SK-N-SH (cell line): Measurements from ENCODE around the gene MRPL1. TPM values are rescaled to one million over a fixed set of nuclear protein-coding genes. Genes with fewer than 3 reads are reported as not detected.

Experiments
- CTCF ChIA-PET: fragments of 300-600, 350-600 bp; formaldehyde crosslinking; extraction: SDS; loops from one replicate; lab custom pipeline; 2021; lab: Yijun Ruan, JAX
- POLR2A ChIA-PET: fragments of 350-600 bp; sonication (Branson Sonifier 250); formaldehyde crosslinking; extraction: SDS; loops from one replicate; lab custom pipeline; 2020; ENCODE audit warnings: antibody characterized with exemption, inconsistent platforms; lab: Yijun Ruan, JAX
- DNase-seq: peaks from one replicate; pipeline ENCODE4 v3.0.0; 2012
- H2AFZ ChIP-seq: fragments of 200-600 bp; sonication (generic); 2 replicates; pipeline ENCODE4 v1.8.1; 2016; ENCODE audit warnings: antibody characterized with exemption, mild to moderate bottlenecking, low read depth
- H3F3A ChIP-seq: fragments of 200-600 bp; sonication (generic); replicated peaks from 2 replicates; pipeline ENCODE3; 2016; ENCODE audit warnings: antibody characterized with exemption, mild to moderate bottlenecking; ENCODE audit not compliant: insufficient read depth
- H3K27ac ChIP-seq, 2 experiments: fragments of 200-500 bp in 1 of 2; fragments of 200-600 bp in 1 of 2; sonication (Bioruptor generic) in 1 of 2; sonication (generic), shearing (Covaris generic) in 1 of 2; 2 replicates each; pipeline versions ENCODE4 v1.5.1 to v1.6.1; 2014 to 2016; ENCODE audit warnings: low read depth in 2 of 2, inconsistent platforms in 1 of 2, low read length in 1 of 2, mild to moderate bottlenecking in 1 of 2, mixed read lengths in 1 of 2
- H3K27me3 ChIP-seq: fragments of 200-600 bp; sonication (generic), shearing (Covaris generic); 2 replicates; pipeline ENCODE4 v1.6.1; 2016; ENCODE audit warnings: mixed run types; ENCODE audit not compliant: insufficient read depth
- H3K36me3 ChIP-seq, 2 experiments: fragments of 200-500 bp in 1 of 2; fragments of 200-600 bp in 1 of 2; sonication (Bioruptor generic) in 1 of 2; sonication (generic) in 1 of 2; replicated peaks in 1 of 2; 2 replicates each; pipeline versions ENCODE3 to v1.5.1; 2014 to 2016; ENCODE audit warnings: low read length in 1 of 2, mild to moderate bottlenecking in 1 of 2; ENCODE audit not compliant: insufficient read depth in 2 of 2, control insufficient read depth in 1 of 2
- H3K4me1 ChIP-seq, 2 experiments: fragments of 200-500 bp in 1 of 2; fragments of 200-600 bp in 1 of 2; sonication (Bioruptor generic) in 1 of 2; sonication (generic), shearing (Covaris generic) in 1 of 2; 2 replicates each; pipeline versions ENCODE4 v1.5.1 to v1.6.1; 2014 to 2016; ENCODE audit warnings: low read depth in 1 of 2, low read length in 1 of 2, mixed run types in 1 of 2; ENCODE audit not compliant: insufficient read depth in 2 of 2, control insufficient read depth in 1 of 2
- H3K4me2 ChIP-seq: fragments of 200-600 bp; sonication (generic), shearing (Covaris generic); 2 replicates; pipeline ENCODE4 v1.6.1; 2017; ENCODE audit warnings: mixed run types
- H3K4me3 ChIP-seq, 2 experiments: fragments of 200-500 bp in 1 of 2; fragments of 200-600 bp in 1 of 2; sonication (Bioruptor generic) in 1 of 2; sonication (generic), shearing (Covaris generic) in 1 of 2; 2 replicates each; pipeline versions ENCODE4 v1.5.1 to v1.8.1; 2014 to 2016; ENCODE audit warnings: low read depth in 2 of 2, inconsistent platforms in 1 of 2, low read length in 1 of 2, mild to moderate bottlenecking in 1 of 2, mixed read lengths in 1 of 2, moderate library complexity in 1 of 2
- H3K79me2 ChIP-seq: fragments of 200-600 bp; sonication (generic); 2 replicates; pipeline ENCODE4 v1.8.1; 2017; ENCODE audit warnings: mild to moderate bottlenecking; ENCODE audit not compliant: insufficient read depth
- H3K9ac ChIP-seq: fragments of 200-600 bp; sonication (generic); 2 replicates; pipeline ENCODE4 v1.6.1; 2017; ENCODE audit warnings: mixed run types
- H3K9me2 ChIP-seq: fragments of 200-600 bp; sonication (generic); 2 replicates; pipeline ENCODE4 v1.6.1; 2017; ENCODE audit warnings: mixed run types
- H3K9me3 ChIP-seq: fragments of 200-600 bp; sonication (generic); 2 replicates; pipeline ENCODE4 v1.6.1; 2017; ENCODE audit warnings: mixed run types, mild to moderate bottlenecking, moderate library complexity
- H4K20me1 ChIP-seq: fragments of 200-600 bp; sonication (generic); 2 replicates; pipeline ENCODE4 v1.6.1; 2017; ENCODE audit warnings: mild to moderate bottlenecking, mixed run types; ENCODE audit not compliant: insufficient read depth
- CHD2 ChIP-seq: fragments of 150-350 bp; IDR thresholded peaks from 2 replicates; pipeline ENCODE4 v1.6.1; 2018; ENCODE audit warnings: low read length; ENCODE audit not compliant: partially characterized antibody
- EP300 ChIP-seq, 2 experiments: IDR thresholded peaks; 2 replicates each; pipeline versions ENCODE4 v1.4.0 to v1.6.1; 2012; ENCODE audit warnings: borderline replicate concordance in 1 of 2, low read depth in 1 of 2, low read length in 1 of 2
- FOSL2 ChIP-seq: IDR thresholded peaks from 2 replicates; pipeline ENCODE4 v1.4.0; 2012; ENCODE audit warnings: low read depth, mild to moderate bottlenecking, moderate library complexity, borderline replicate concordance
- GATA2 ChIP-seq: sonication (generic); formaldehyde crosslinking; IDR thresholded peaks from 2 replicates; pipeline ENCODE4 v1.5.0; 2020; ENCODE audit warnings: mild to moderate bottlenecking, missing genetic modification reagents
- MXI1 ChIP-seq: IDR thresholded peaks from 2 replicates; pipeline ENCODE4 v1.6.1; 2012; ENCODE audit warnings: mild to moderate bottlenecking, low read depth, low read length, improper control_type of control experiment
- RAD21 ChIP-seq: IDR thresholded peaks from 2 replicates; pipeline ENCODE4 v1.6.1; 2012; ENCODE audit warnings: mild to moderate bottlenecking, low read length
- RCOR1 ChIP-seq: fragments of 150-350 bp; IDR thresholded peaks from 2 replicates; pipeline ENCODE4 v1.6.1; 2017; ENCODE audit warnings: antibody characterized with exemption, low read length
- RFX5 ChIP-seq: IDR thresholded peaks from 2 replicates; pipeline ENCODE4 v1.6.1; 2012; ENCODE audit warnings: mild to moderate bottlenecking, improper control_type of control experiment, low read length
- RXRA ChIP-seq: IDR thresholded peaks from 2 replicates; pipeline ENCODE4 v1.4.0; 2012; ENCODE audit warnings: low read depth, mild to moderate bottlenecking, borderline replicate concordance
- SMC3 ChIP-seq: IDR thresholded peaks from 2 replicates; pipeline ENCODE4 v1.6.1; 2012; ENCODE audit warnings: low read depth, low read length, improper control_type of control experiment
- TAF1 ChIP-seq: IDR thresholded peaks from 2 replicates; pipeline ENCODE4 v1.6.1; 2012; ENCODE audit warnings: low read depth, mild to moderate bottlenecking, low read length, moderate library complexity, borderline replicate concordance
- TCF12 ChIP-seq: IDR thresholded peaks from 2 replicates; pipeline ENCODE4 v1.4.0; 2012
- TEAD4 ChIP-seq: IDR thresholded peaks from 2 replicates; pipeline ENCODE4 v1.4.0; 2012; ENCODE audit warnings: mild to moderate bottlenecking, borderline replicate concordance; ENCODE audit not compliant: insufficient read depth
- WGBS: methylation state at CpG from one replicate; pipeline ENCODE4 v1.1.6; 2017; ENCODE audit warnings: low lambda C conversion rate; 5-methylcytosine and 5-hydroxymethylcytosine counted together
- polyA plus RNA-seq, 3 experiments: library from polyadenylated mRNA; depleted of rRNA; stranded (reverse); fragments of >200 nt; gene quantifications; 2 replicates each; pipeline ENCODE4 v1.2.3, GENCODE V29; 2012
- TF ChIP-seq, protein P1 (sequence below): IDR thresholded peaks from 2 replicates; pipeline ENCODE4 v1.4.0; 2012; ENCODE audit warnings: low read depth, borderline replicate concordance
- TF ChIP-seq, protein P2 (sequence below): fragments of 150-350 bp; IDR thresholded peaks from 2 replicates; pipeline ENCODE4 v1.6.1; 2017; ENCODE audit warnings: antibody characterized with exemption, low read length, low read depth, borderline replicate concordance
- TF ChIP-seq, protein P3 (sequence below): IDR thresholded peaks from 2 replicates; pipeline ENCODE4 v1.4.0; 2012; ENCODE audit warnings: low read depth
- TF ChIP-seq, protein P4 (sequence below): fragments of 150-350 bp; IDR thresholded peaks from 2 replicates; pipeline ENCODE4 v1.6.1; 2016; ENCODE audit warnings: mild to moderate bottlenecking, low read depth, low read length

MRPL1 gene
- polyA plus RNA-seq, 1 of the 3 experiments (the other 2 are of a cell fraction) = 11.0 TPM

DNA sequence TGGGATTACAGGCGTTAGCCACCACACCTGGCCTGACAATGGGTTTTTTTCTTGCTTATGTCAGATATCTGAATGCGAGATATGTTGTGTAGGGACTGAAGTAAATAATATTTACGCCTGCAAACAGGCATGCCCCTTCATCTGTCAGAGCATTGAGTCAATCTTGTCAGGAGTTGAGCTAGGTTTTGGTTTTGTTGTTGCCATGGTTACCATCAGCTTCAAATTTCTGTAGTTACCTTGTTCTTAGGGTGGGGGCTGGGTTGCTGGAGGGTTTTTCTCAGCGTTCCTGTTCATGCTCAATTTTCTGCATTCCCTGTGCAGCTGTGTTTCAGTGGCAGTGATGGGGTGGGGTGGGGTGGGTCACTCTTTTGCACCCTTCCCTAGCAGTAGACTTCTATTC, 14.5 kb downstream of the MRPL1 start:
- H3K27ac ChIP-seq = no peak overlapping the region
- H3K36me3 ChIP-seq = peaks cover 18 to 30% of the 10 kb centered on the region in 2 experiments
- no peak overlapping the region for H3K9ac ChIP-seq
- ChIA-PET CTCF (no interaction called here), POLR2A (no interaction called here)
- H2AFZ ChIP-seq = no peak overlapping the region
- DNase-seq = no peak
- peaks cover 0 to 2% of the 10 kb centered on the region in 2 experiments; a peak in 1 of 4 replicates for H3K4me1 ChIP-seq
- H3K9me3 ChIP-seq = no peaks in the 10 kb centered on the region
- no peaks in the 10 kb centered on the region for H3F3A ChIP-seq
- no peak overlapping the region for H3K4me2 ChIP-seq
- WGBS = 97% methylated on average over 4 of the region's 4 CpGs
- H3K4me3 ChIP-seq = no peak overlapping the region
- peaks cover 20% of the 10 kb centered on the region for H3K79me2 ChIP-seq
- no peaks in the 10 kb centered on the region for H4K20me1 ChIP-seq
- no peaks in the 10 kb centered on the region for H3K27me3 ChIP-seq
- no peaks in the 10 kb centered on the region for H3K9me2 ChIP-seq
- TF ChIP-seq GATA2 (CRISPR knock-in tag) (no peak), TAF1 (no peak)

DNA sequence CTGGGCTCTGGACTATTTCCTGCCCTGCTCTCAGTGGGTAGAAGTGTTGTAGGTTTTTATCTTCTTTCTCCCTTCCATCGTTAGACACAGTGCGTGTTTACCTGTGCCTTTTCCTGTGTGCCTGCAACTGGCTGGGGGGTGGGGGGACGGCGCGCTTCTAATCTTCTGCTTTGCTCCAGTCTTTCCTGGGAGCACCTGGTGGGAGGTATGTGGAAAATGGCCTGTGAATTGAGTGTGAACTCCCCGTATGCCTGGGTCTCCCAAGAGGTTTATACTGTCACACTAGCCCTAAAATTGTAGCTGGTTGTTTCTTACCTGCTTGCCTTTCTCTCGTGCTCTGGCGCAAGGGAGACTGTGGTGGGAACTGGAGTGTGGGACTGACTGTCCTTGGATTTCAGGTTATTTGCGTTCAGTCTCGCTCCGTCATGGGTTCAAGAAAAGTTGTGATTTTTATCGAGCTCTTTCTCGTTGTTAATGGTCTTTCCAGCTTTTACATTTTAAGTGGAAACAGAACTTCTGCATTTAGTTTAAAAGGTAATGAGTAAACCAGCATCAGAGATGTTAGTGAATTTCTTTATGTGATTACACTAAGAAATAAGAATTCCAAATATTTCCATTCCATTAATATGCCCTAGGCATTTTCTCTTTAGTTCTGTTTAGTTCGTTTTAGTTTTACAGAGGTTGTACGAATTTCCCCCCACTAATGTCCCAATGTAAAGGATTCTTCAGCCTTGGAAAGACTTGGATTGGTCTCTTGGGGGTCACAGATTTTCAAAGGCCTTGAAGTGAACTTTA, 15.3 kb downstream of the MRPL1 start:
- peaks cover 20% of the 10 kb centered on the region for H3K79me2 ChIP-seq
- H3K4me2 ChIP-seq = no peak overlapping the region
- no peaks in the 10 kb centered on the region for H3F3A ChIP-seq
- no peak overlapping the region for H2AFZ ChIP-seq
- H3K4me3 ChIP-seq = no peak overlapping the region
- TF ChIP-seq TEAD4 (no peak), TCF12 (no peak), RFX5 (no peak), GATA2 (CRISPR knock-in tag) (no peak), FOSL2 (no peak), RAD21 (no peak), CHD2 (no peak), MXI1 (no peak), RCOR1 (no peak), RXRA (no peak), SMC3 (no peak), EP300 (IDR thresholded peaks at IDR 0.05; ENCODE audit: borderline replicate concordance in 1 of 2, low read depth in 1 of 2, low read length in 1 of 2) (no peak)
- TF ChIP-seq, protein P1, sequence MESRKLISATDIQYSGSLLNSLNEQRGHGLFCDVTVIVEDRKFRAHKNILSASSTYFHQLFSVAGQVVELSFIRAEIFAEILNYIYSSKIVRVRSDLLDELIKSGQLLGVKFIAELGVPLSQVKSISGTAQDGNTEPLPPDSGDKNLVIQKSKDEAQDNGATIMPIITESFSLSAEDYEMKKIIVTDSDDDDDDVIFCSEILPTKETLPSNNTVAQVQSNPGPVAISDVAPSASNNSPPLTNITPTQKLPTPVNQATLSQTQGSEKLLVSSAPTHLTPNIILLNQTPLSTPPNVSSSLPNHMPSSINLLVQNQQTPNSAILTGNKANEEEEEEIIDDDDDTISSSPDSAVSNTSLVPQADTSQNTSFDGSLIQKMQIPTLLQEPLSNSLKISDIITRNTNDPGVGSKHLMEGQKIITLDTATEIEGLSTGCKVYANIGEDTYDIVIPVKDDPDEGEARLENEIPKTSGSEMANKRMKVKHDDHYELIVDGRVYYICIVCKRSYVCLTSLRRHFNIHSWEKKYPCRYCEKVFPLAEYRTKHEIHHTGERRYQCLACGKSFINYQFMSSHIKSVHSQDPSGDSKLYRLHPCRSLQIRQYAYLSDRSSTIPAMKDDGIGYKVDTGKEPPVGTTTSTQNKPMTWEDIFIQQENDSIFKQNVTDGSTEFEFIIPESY = no peak
- TF ChIP-seq, protein P2, sequence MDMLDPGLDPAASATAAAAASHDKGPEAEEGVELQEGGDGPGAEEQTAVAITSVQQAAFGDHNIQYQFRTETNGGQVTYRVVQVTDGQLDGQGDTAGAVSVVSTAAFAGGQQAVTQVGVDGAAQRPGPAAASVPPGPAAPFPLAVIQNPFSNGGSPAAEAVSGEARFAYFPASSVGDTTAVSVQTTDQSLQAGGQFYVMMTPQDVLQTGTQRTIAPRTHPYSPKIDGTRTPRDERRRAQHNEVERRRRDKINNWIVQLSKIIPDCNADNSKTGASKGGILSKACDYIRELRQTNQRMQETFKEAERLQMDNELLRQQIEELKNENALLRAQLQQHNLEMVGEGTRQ = no peak
- TF ChIP-seq, protein P3, sequence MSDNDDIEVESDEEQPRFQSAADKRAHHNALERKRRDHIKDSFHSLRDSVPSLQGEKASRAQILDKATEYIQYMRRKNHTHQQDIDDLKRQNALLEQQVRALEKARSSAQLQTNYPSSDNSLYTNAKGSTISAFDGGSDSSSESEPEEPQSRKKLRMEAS = no peak
- TF ChIP-seq, protein P4, sequence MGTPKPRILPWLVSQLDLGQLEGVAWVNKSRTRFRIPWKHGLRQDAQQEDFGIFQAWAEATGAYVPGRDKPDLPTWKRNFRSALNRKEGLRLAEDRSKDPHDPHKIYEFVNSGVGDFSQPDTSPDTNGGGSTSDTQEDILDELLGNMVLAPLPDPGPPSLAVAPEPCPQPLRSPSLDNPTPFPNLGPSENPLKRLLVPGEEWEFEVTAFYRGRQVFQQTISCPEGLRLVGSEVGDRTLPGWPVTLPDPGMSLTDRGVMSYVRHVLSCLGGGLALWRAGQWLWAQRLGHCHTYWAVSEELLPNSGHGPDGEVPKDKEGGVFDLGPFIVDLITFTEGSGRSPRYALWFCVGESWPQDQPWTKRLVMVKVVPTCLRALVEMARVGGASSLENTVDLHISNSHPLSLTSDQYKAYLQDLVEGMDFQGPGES = no peak
- H3K4me1 ChIP-seq = peaks cover 0 to 2% of the 10 kb centered on the region in 2 experiments; a peak in 1 of 4 replicates
- WGBS = 94% methylated on average over 15 of the region's 15 CpGs
- POLR2A ChIA-PET = no interaction called here
- H3K9me3 ChIP-seq = no peaks in the 10 kb centered on the region
- H3K27ac ChIP-seq = no peak overlapping the region
- H4K20me1 ChIP-seq = no peaks in the 10 kb centered on the region
- CTCF ChIA-PET = interaction anchor here (0.9 kb wide), 1 partner anchor 22 kb away, joined by 3 read pairs; no protein-coding TSS in a partner anchor
- H3K27me3 ChIP-seq = no peaks in the 10 kb centered on the region
- no peak for DNase-seq
- peaks cover 17 to 25% of the 10 kb centered on the region in 2 experiments for H3K36me3 ChIP-seq
- H3K9me2 ChIP-seq = no peaks in the 10 kb centered on the region
- H3K9ac ChIP-seq = no peak overlapping the region
